T follicular helper cell (primary cell): ENCODE data around the gene CPLX1.
"Not testable (repeated sequence)": the region's sequence is repeated elsewhere in the genome, so short reads cannot be mapped to it uniquely, and the experiment has no call there.

Source experiments
- DNase-seq: peaks from one replicate; pipeline ENCODE4 v3.0.0-alpha.2; 2020; ENCODE audit warnings: low read depth

The CPLX1 gene

GRCh38 chr4:757111-757510 lies 68.8 kb downstream of the CPLX1 start:
- no peak for DNase-seq

GRCh38 chr4:754221-755120 lies 71.5 kb downstream of the CPLX1 start:
- no peak for DNase-seq

GRCh38 chr4:753186-753585 lies 72.7 kb downstream of the CPLX1 start:
- DNase-seq = not testable (repeated sequence)

- DNase-seq = no peak
Measured at GRCh38 chr4:752196-752861, 73.6 kb downstream of the CPLX1 start.

- DNase-seq = no peak
Measured at GRCh38 chr4:751676-752075, 74.3 kb downstream of the CPLX1 start.

GRCh38 chr4:749698-750666 lies 75.9 kb downstream of the CPLX1 start:
- no peak for DNase-seq

- no peak for DNase-seq
Measured at GRCh38 chr4:748461-748860, 77.5 kb downstream of the CPLX1 start.

- DNase-seq = no peak
Measured at GRCh38 chr4:747546-748170, 78.3 kb downstream of the CPLX1 start.

- no peak for DNase-seq
Measured at GRCh38 chr4:744212-744841, 81.6 kb downstream of the CPLX1 start.

- no peak for DNase-seq
Measured at GRCh38 chr4:743463-744211, 82.3 kb downstream of the CPLX1 start.

GRCh38 chr4:742742-743311 lies 83.1 kb downstream of the CPLX1 start:
- DNase-seq = peak; percentile 64

- DNase-seq = no peak
Measured at GRCh38 chr4:742096-742741, 83.7 kb downstream of the CPLX1 start.

- no peak for DNase-seq
Measured at GRCh38 chr4:740656-741282, 85.2 kb downstream of the CPLX1 start.

- DNase-seq = no peak
Measured at GRCh38 chr4:740011-740410, 85.9 kb downstream of the CPLX1 start.

GRCh38 chr4:739569-739968 lies 86.4 kb downstream of the CPLX1 start:
- DNase-seq = no peak

GRCh38 chr4:738781-739280 lies 87.1 kb downstream of the CPLX1 start:
- no peak for DNase-seq

- not testable (repeated sequence) for DNase-seq
Measured at GRCh38 chr4:736561-736960, 89.4 kb downstream of the CPLX1 start.

GRCh38 chr4:735583-735982 lies 90.3 kb downstream of the CPLX1 start:
- DNase-seq = no peak
